GM19372 (cell line): Measurements from ENCODE around the gene CNTN4.

ENCODE experiments used
- ATAC-seq: cut with Tn5 transposase; IDR thresholded peaks from one replicate; pipeline ENCODE4 v1.9.1; 2021; ENCODE audit warnings: mild to moderate bottlenecking, low read depth, moderate library complexity; ENCODE audit not compliant: unreplicated experiment

The CNTN4 gene

DNA sequence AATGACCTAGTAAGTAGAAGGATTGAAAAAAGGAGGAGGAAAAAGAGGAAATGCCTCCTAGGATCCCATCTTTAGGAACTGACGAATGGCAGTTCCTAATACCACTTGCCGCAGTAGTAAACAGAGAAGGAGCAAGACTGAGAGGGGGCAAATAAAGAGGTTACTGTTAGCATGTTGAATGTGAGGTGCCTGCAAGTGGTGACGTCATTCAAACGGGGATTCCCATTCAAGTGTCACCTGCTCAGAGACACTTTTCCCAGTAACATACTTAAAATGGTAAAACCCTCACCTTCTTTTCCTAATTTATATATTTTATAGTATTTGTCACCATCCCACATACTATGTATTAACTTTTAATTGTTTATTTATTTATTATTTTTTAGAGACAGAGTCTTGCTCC is 832.6 kb downstream of the CNTN4 start:
- ATAC-seq = no peak

GRCh38 chr3:2934541-2934940 is 835.9 kb downstream of the CNTN4 start:
- ATAC-seq = no peak

- no peak for ATAC-seq
Observed at GRCh38 chr3:2937055-2937454, 838.4 kb downstream of the CNTN4 start.

DNA sequence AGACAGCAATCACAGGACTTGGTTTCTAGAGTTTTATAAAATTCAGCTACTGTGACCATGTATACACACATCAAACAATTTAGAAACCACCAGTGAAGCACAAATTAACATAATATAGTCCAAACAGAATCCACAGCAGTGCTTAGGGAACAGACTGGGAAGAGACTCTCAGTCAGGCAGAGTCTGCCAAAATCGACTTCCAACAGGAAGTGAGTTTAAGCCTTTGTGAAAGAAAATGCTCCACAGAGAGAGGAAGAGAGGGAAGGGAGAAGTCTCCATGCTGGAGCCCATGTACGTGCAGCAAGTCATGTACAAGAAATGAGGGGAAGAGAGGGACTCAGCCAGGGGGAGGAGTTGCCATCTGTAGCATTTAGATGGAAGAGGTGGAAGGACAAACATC is 838.9 kb downstream of the CNTN4 start:
- no peak for ATAC-seq

DNA sequence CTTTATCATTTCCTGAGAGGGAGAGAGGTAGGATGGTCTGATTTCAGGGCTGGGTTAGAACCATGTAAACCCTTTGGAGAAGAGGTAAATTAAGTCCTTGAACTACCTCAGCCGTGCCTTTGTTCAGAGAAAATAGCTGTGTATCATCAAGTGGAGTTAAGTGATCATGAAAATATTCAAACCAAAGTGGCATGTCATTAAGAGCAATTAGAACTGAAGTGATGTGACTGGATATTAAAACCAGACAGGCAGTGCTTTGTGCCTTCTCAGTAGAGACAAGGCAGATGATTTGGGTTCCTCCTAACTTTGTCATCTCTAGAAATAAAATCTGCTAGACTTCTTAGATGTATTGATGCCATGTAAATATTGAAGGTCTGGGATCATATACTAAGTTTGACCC is 840.0 kb downstream of the CNTN4 start:
- no peak for ATAC-seq

DNA sequence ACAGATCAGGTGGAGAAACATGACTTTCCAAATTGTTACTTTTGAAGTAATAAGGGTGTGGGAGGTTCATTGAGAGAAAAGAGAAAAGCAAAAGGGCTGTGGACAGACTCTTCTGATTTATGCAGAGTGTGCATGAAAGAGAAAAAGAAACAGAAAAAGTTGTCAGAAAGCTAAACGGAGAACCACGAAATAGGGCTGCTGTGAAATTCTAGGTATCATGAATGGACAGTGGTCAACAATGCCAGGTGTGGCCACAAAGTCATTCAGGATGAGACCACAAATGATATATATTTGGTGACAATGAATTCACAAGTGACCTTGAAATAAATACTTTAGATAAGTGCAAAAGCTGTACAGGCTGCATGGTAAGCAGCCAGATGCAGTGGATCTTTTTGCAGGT is 841.4 kb downstream of the CNTN4 start:
- no peak for ATAC-seq

GRCh38 chr3:2944628-2945027 is 846.0 kb downstream of the CNTN4 start:
- ATAC-seq = no peak

GRCh38 chr3:2945121-2945520 is 846.5 kb downstream of the CNTN4 start:
- ATAC-seq = no peak

DNA sequence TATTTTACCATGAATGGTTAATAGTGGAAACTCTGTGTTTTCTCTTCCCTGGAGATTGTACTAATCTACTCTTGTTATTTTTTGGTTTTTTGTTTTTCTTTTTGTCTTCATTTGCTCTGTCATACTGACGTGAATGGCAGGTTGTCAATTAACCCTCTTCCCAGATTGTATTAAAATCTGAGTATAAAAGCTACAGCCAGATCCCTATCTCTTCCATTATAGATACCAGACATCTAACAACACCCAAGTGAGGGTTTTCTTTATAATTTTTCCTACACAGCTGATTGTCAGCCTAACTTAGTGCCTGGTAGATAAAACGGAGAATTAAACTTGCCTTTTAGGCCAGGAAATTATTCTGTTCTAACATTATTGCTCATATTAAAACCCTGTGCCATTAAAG is 848.9 kb downstream of the CNTN4 start:
- no peak for ATAC-seq

GRCh38 chr3:2948882-2949281 is 850.2 kb downstream of the CNTN4 start:
- no peak for ATAC-seq

DNA sequence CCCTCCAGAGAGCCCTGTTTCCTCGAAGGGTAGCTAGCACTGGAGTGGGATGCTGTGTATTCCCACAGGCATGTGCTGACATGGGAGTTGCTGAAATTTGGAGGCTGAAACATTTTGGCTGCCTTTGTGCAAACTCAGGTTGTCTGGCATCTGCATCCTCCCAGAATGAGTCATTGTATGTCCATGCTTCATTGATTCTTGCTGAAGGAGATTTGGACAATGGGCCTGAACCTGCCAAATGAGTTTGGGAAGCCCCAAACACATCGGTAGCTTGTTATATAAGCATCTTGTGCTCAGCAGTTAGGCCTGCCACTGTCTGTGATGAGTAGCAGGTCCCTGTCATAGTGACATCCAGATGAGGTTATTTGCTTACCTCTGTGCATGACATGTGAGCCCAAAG is 851.5 kb downstream of the CNTN4 start:
- no peak for ATAC-seq

GRCh38 chr3:2957115-2957514 is 858.4 kb downstream of the CNTN4 start:
- no peak for ATAC-seq

DNA sequence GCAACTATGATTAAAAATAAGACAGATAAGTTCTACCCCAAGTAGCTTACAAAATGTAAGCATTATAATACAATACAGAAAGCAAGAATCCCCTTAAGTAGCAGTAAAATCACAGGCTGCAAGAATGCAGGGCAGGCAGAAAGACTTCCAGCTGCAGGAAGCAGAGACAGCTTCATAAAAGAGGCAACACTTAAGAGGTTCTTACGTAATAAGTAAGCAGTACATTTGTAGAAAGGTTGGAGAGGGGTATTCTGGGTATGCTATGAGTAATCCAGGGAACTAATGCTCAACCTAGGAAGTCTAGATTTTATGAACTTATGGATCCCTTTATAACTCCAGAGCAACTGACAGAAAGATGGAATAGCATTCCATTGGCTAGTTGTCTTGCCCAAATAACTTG is 859.9 kb downstream of the CNTN4 start:
- ATAC-seq = no peak

- no peak for ATAC-seq
Observed at GRCh38 chr3:2961576-2961975, 862.9 kb downstream of the CNTN4 start.

- no peak for ATAC-seq
Observed at GRCh38 chr3:2967871-2968270, 869.2 kb downstream of the CNTN4 start.

DNA sequence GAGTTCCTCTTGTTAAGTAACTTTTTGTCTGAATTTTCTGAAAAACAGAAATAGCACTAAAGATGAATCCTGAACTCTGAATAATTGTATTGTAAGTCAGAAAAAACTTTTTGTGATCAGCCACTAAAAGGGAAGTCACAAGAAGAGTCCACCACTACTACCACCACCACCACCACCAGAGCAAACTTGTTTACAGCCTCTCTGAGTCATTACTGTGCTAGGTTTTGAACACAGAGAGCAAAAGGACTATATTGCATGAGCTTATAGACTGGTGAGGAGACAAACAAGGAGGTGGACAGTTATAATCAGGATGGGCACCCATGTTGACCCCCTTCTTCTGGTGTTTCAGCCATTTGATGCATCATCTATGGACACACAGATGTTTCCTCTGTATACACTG is 869.8 kb downstream of the CNTN4 start:
- no peak for ATAC-seq

DNA sequence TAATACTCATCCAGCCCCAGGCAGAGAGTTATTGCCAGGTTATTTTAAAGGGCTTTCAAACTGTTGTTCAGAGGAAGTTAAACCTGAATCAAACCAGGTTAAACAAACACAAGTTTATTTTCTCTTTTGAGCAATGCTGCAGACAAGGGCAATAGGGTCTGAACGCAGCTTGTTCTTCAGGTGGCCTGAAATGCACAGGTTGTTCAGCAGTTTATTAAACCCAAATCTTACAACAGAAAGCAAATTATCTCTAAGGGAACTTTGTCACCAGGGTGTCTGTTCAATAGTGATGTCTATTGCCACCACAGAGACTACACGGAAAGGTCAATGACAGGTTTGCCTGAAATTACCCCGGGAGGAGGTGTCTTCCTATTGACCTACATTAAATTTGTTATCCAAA is 877.5 kb downstream of the CNTN4 start:
- ATAC-seq = no peak

- ATAC-seq = no peak
Observed at GRCh38 chr3:2976796-2977195, 878.1 kb downstream of the CNTN4 start.

- ATAC-seq = no peak
Observed at GRCh38 chr3:2978977-2979732, 880.5 kb downstream of the CNTN4 start.

DNA sequence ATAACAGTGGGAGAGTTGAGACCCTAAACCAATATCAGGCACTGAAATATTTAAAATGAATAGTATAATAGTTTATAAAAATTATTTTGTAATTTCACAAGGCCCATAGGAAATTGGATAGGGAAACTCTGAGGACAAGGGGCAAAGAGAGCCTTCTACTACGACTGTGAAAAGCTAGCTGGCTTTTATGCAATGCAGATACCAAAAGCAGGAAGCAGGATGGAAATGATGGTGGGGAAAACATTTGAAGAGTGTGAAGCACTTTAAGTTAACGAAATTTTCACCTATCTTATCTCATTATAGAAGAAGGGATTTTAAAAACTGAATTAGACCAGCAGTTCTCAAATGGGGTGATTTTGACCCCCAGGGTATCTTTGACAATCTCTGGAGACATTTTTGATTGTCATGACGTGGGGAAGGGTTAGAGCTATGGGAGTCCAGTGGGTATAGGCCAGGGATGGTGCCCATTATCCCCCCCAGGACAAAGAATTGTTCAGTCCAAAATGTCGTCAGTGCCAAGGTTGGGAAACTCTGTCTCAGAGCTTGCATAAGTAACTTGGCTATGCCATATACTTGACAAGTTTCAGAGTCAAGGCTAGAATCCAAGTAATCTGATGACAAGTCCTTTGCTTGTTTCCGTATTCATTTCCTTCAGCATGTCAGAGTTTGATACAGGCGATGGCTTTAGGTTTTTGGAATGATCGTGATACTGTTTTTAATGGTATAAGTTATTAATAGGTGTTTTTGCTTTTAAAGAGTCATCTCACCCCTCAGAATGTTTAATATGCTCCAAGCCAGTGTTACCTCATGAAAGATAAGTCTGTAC is 885.6 kb downstream of the CNTN4 start:
- ATAC-seq = no peak

DNA sequence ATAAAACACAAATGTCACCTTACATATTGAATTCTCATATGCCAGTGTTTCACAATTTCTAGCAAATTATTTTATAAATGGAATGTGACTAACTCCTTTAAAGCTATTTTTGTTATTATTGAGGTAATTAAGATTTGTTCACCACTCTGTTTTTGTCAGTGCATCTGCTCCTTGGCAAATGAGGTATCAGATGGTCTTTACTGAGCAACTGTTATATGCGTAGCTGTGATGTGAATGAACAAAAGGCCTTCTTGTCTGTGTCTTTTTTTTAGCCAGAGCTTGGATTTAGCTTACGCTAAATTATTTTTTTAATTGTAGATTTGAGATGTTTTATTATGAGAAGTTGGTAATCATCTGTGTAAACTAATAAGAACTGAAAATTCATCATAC is 886.2 kb downstream of the CNTN4 start:
- no peak for ATAC-seq

GRCh38 chr3:2985479-2985878 is 886.8 kb downstream of the CNTN4 start:
- no peak for ATAC-seq
